ENCODE measurements around the gene MAPK11.

GRCh38 chr22:50274311-50274710 is 4.1 kb upstream of the MAPK11 start:
- TF ChIP-seq CTCF (conservative IDR thresholded peaks at IDR 0.05; ENCODE audit: low read length) = no peak; the same call in 1 of the 2 replicates
- TF ChIP-seq EZH2phosphoT487 (IDR thresholded peaks at IDR 0.05; ENCODE audit: borderline replicate concordance) = no peak
